IMR-90 (cell line): Measurements from ENCODE around the gene CREB3L1. TPM values are rescaled to one million over a fixed set of nuclear protein-coding genes. Genes with fewer than 3 reads are reported as not detected.
A peak's percentile ranks its signal among the peaks of the same experiment; 100 is the strongest.

Experiments
- ATAC-seq: fragments of 200-7000 bp; cut with Tn5 transposase; 2 replicates; pipeline ENCODE4 v1.9.1; 2020; ENCODE audit warnings: low read depth, mild to moderate bottlenecking, moderate library complexity
- BruUV-seq: library from RNA; stranded (reverse); fragments of 400-500 nt; replicated peaks from 2 replicates; lab custom pipeline; 2021; lab: Mats Ljungman, UMichigan
- CTCF ChIA-PET: fragments of 300-600 bp; formaldehyde crosslinking; extraction: SDS; loops from one replicate; lab custom pipeline; 2021; ENCODE audit warnings: antibody characterized with exemption; lab: Yijun Ruan, JAX
- POLR2A ChIA-PET: fragments of 300-600 bp; sonication (Branson Sonifier 250); formaldehyde crosslinking; loops from one replicate; lab custom pipeline; 2022; ENCODE audit warnings: antibody characterized with exemption; ENCODE audit not compliant: unreplicated experiment; lab: Charles Lee
- DNase-seq: peaks from one replicate; pipeline ENCODE4 v3.0.0; 2013
- H2AFZ ChIP-seq: replicated peaks from 2 replicates; pipeline ENCODE3; 2013; ENCODE audit warnings: low read length, mild to moderate bottlenecking; ENCODE audit not compliant: poor library complexity
- H2AK5ac ChIP-seq: 2 replicates; pipeline ENCODE4 v1.6.1; 2013; ENCODE audit warnings: low read depth, low read length, inconsistent platforms
- H2AK9ac ChIP-seq: replicated peaks from 2 replicates; pipeline ENCODE3; 2013; ENCODE audit warnings: mild to moderate bottlenecking, low read depth, low read length, moderate library complexity; ENCODE audit not compliant: poor library complexity
- H2BK120ac ChIP-seq: 2 replicates; pipeline ENCODE4 v1.6.1; 2013; ENCODE audit warnings: low read depth, low read length, inconsistent platforms
- H2BK15ac ChIP-seq: 3 replicates; pipeline ENCODE4 v1.6.1; 2013; ENCODE audit warnings: low read depth, low read length, inconsistent platforms
- H2BK20ac ChIP-seq: 2 replicates; pipeline ENCODE4 v1.6.1; 2013; ENCODE audit warnings: low read depth, mild to moderate bottlenecking, inconsistent platforms, low read length, moderate library complexity
- H2BK5ac ChIP-seq: 2 replicates; pipeline ENCODE4 v1.6.1; 2013; ENCODE audit warnings: mild to moderate bottlenecking, low read depth, low read length, inconsistent platforms; ENCODE audit not compliant: poor library complexity, severe bottlenecking
- H3K14ac ChIP-seq: replicated peaks from 2 replicates; pipeline ENCODE4 v1.6.1; 2013; ENCODE audit warnings: low read depth, low read length, inconsistent platforms
- H3K18ac ChIP-seq: 2 replicates; pipeline ENCODE4 v1.6.1; 2013; ENCODE audit warnings: low read depth, low read length, control low read depth
- H3K23ac ChIP-seq: 2 replicates; pipeline ENCODE4 v1.6.1; 2013; ENCODE audit warnings: low read depth, low read length, inconsistent platforms
- H3K27ac ChIP-seq: 2 replicates; pipeline ENCODE4 v1.5.1; 2013; ENCODE audit warnings: mild to moderate bottlenecking, control low read depth, low read length; ENCODE audit not compliant: insufficient read depth
- H3K27me3 ChIP-seq: 2 replicates; pipeline ENCODE4 v1.6.1; 2013; ENCODE audit warnings: low read length; ENCODE audit not compliant: control insufficient read depth, insufficient read depth
- H3K36me3 ChIP-seq: 2 replicates; pipeline ENCODE4 v1.6.1; 2013; ENCODE audit warnings: low read length, mixed read lengths; ENCODE audit not compliant: control insufficient read depth, insufficient read depth
- H3K4ac ChIP-seq: 2 replicates; pipeline ENCODE4 v1.6.1; 2013; ENCODE audit warnings: low read depth, low read length, inconsistent platforms
- H3K4me1 ChIP-seq: 2 replicates; pipeline ENCODE4 v1.6.1; 2013; ENCODE audit warnings: low read length, mixed read lengths; ENCODE audit not compliant: control insufficient read depth, insufficient read depth
- H3K4me2 ChIP-seq: 2 replicates; pipeline ENCODE4 v1.6.1; 2013; ENCODE audit warnings: low read depth, mild to moderate bottlenecking, control low read depth, low read length, moderate library complexity
- H3K4me3 ChIP-seq: 2 replicates; pipeline ENCODE4 v1.5.1; 2013; ENCODE audit warnings: low read depth, mild to moderate bottlenecking, control low read depth, low read length, moderate library complexity; ENCODE audit not compliant: insufficient read depth
- H3K56ac ChIP-seq: 2 replicates; pipeline ENCODE4 v1.6.1; 2013; ENCODE audit warnings: low read length, inconsistent platforms; ENCODE audit not compliant: insufficient read depth; ENCODE audit errors: extremely low read depth
- H3K79me1 ChIP-seq, 2 experiments: 2 replicates each; pipeline ENCODE4 v1.6.1; 2013; ENCODE audit warnings: low read length in 2 of 2, inconsistent platforms in 1 of 2, low read depth in 1 of 2
- H3K9ac ChIP-seq: 2 replicates; pipeline ENCODE4 v1.6.1; 2013; ENCODE audit warnings: low read depth, low read length, control low read depth
- H3K9me1 ChIP-seq: 2 replicates; pipeline ENCODE4 v1.6.1; 2013; ENCODE audit warnings: low read length, inconsistent platforms; ENCODE audit not compliant: insufficient read depth
- H3K9me3 ChIP-seq: 2 replicates; pipeline ENCODE4 v1.6.1; 2013; ENCODE audit warnings: low read length; ENCODE audit not compliant: control insufficient read depth, insufficient read depth
- H4K20me1 ChIP-seq: 2 replicates; pipeline ENCODE4 v1.6.1; 2013; ENCODE audit warnings: low read length, inconsistent platforms; ENCODE audit not compliant: insufficient read depth
- H4K5ac ChIP-seq: 2 replicates; pipeline ENCODE4 v1.6.1; 2013; ENCODE audit warnings: mild to moderate bottlenecking, low read depth, low read length, control low read depth
- H4K8ac ChIP-seq, 2 experiments: 2 replicates each; pipeline ENCODE4 v1.6.1; 2013; ENCODE audit warnings: low read depth in 2 of 2, low read length in 2 of 2, control low read depth in 1 of 2, inconsistent platforms in 1 of 2
- H4K91ac ChIP-seq: 2 replicates; pipeline ENCODE4 v1.6.1; 2013; ENCODE audit warnings: low read depth, low read length, inconsistent platforms; ENCODE audit not compliant: insufficient read depth
- BHLHE40 ChIP-seq: fragments of 150-350 bp; IDR thresholded peaks from 2 replicates; pipeline ENCODE4 v1.6.1; 2016; ENCODE audit warnings: mild to moderate bottlenecking, low read depth, low read length
- CEBPB ChIP-seq: IDR thresholded peaks from 2 replicates; pipeline ENCODE4 v1.6.1; 2012; ENCODE audit warnings: low read depth, low read length, improper control_type of control experiment
- CHD1 ChIP-seq: IDR thresholded peaks from 2 replicates; pipeline ENCODE4 v1.6.1; 2012; ENCODE audit warnings: low read depth, low read length, improper control_type of control experiment
- FOS ChIP-seq: fragments of 150-350 bp; IDR thresholded peaks from 2 replicates; pipeline ENCODE4 v1.6.1; 2016; ENCODE audit warnings: low read depth, low read length
- MAFK ChIP-seq: IDR thresholded peaks from 2 replicates; pipeline ENCODE4 v1.6.1; 2012; ENCODE audit warnings: low read depth, low read length, improper control_type of control experiment
- MAZ ChIP-seq: IDR thresholded peaks from 2 replicates; pipeline ENCODE4 v1.6.1; 2012; ENCODE audit warnings: low read depth, mild to moderate bottlenecking, low read length, improper control_type of control experiment, moderate library complexity, borderline replicate concordance
- MXI1 ChIP-seq: IDR thresholded peaks from 2 replicates; pipeline ENCODE4 v1.6.1; 2012; ENCODE audit warnings: low read depth, mild to moderate bottlenecking, low read length, moderate library complexity, borderline replicate concordance
- NFE2L2 ChIP-seq: fragments of 150-350 bp; IDR thresholded peaks from 2 replicates; pipeline ENCODE4 v1.6.1; 2016; ENCODE audit warnings: low read depth, mild to moderate bottlenecking, low read length
- POLR2A ChIP-seq: IDR thresholded peaks from 2 replicates; pipeline ENCODE4 v1.6.1; 2012; ENCODE audit warnings: mild to moderate bottlenecking, low read depth, low read length
- RAD21 ChIP-seq: IDR thresholded peaks from 2 replicates; pipeline ENCODE4 v1.6.1; 2012; ENCODE audit warnings: low read length, improper control_type of control experiment
- RCOR1 ChIP-seq: IDR thresholded peaks from 2 replicates; pipeline ENCODE4 v1.6.1; 2012; ENCODE audit warnings: mild to moderate bottlenecking, low read length, improper control_type of control experiment; ENCODE audit not compliant: insufficient replicate concordance
- RFX5 ChIP-seq: IDR thresholded peaks from 2 replicates; pipeline ENCODE4 v1.8.0; 2012; ENCODE audit warnings: low read depth, mild to moderate bottlenecking, low read length, moderate library complexity
- SMC3 ChIP-seq: fragments of 150-350 bp; IDR thresholded peaks from 2 replicates; pipeline ENCODE4 v1.6.1; 2016; ENCODE audit warnings: low read depth, mild to moderate bottlenecking, antibody characterized with exemption, low read length, moderate library complexity
- WGBS, 2 experiments: methylation state at CpG; one replicate each; pipeline versions ENCODE4 v1.1.5 to v1.1.7; 2013; ENCODE audit warnings: missing lambda C conversion rate in 2 of 2; ENCODE audit not compliant: insufficient read length in 1 of 2; ENCODE audit errors: extremely low coverage in 2 of 2; 5-methylcytosine and 5-hydroxymethylcytosine counted together
- dilution Hi-C: fragments of 300-500 bp; cut with HindIII; formaldehyde crosslinking; loops from one replicate; pipeline ENCODE4 v1.14.3; 2018; ENCODE audit warnings: low sequenced_read_pairs; ENCODE audit not compliant: unreplicated experiment
- in situ Hi-C: fragments of 300-500 bp; cut with MboI; formaldehyde crosslinking; loops from 3 replicates; pipeline ENCODE4 v1.14.3; 2019; ENCODE audit warnings: low sequenced_read_pairs, inconsistent platforms, mixed read lengths
- intact Hi-C: fragments of 100-400 bp; cut with micrococcal nuclease; formaldehyde crosslinking; loops from 2 replicates; pipeline ENCODE4 v1.10.0; 2022
- polyA plus RNA-seq, 3 experiments: library from polyadenylated mRNA; depleted of rRNA; stranded (reverse); fragments of >200 nt; gene quantifications; 2 replicates each; pipeline ENCODE4 v1.2.3, GENCODE V29; 2012; ENCODE audit warnings: low replicate concordance in 1 of 3
- total RNA-seq: library from RNA; depleted of rRNA; stranded (reverse); fragments of >200 nt; gene quantifications from 2 replicates; pipeline ENCODE4 v1.2.3, GENCODE V29; 2012
- TF ChIP-seq, protein P1 (sequence below): fragments of 150-350 bp; IDR thresholded peaks from 2 replicates; pipeline ENCODE4 v1.6.1; 2017; ENCODE audit warnings: mild to moderate bottlenecking, antibody characterized with exemption, low read length, low read depth
- TF ChIP-seq, protein P2 (sequence below): fragments of 150-350 bp; IDR thresholded peaks from 2 replicates; pipeline ENCODE4 v1.6.1; 2016; ENCODE audit warnings: low read depth, mild to moderate bottlenecking, low read length, moderate library complexity, borderline replicate concordance
- TF ChIP-seq, protein P3 (sequence below): conservative IDR thresholded peaks from 2 replicates; pipeline ENCODE4 v1.5.1; 2012; ENCODE audit warnings: mild to moderate bottlenecking, low read depth, low read length, improper control_type of control experiment

The CREB3L1 gene
- total and polyA plus RNA-seq, 2 of the 4 experiments (the other 2 are of a cell fraction), result 8.1 to 82.3 TPM

DNA sequence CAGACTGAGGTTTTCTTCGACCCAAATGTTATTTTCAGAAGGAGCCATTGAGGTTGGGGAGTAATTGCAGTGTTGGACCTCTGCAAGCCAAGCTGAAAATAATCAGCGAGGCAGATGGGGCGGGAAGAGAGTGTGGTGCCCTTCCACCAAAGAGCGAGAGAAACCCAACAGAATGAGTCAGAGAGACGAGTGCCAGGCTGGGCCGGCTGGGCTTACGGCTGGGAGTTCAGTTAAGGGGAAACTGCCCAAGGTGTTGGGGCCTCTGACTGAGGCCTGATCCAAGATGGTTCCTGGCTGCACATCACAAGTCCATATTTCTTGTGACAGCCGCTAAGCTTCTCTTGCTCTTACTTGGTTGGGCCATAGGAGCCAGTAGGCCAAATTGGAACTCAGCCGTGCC lies 30.4 kb upstream of the CREB3L1 start:
- Histone ChIP-seq H3K36me3 (no peaks in the 10 kb centered on the region), H3K27me3 (no peaks in the 10 kb centered on the region), H2BK120ac (peak overlapping the region; percentile 100), H4K20me1 (no peaks in the 10 kb centered on the region), H4K5ac (no peak overlapping the region), H3K14ac (no peak overlapping the region; the same call in 1 of the 2 replicates), H2AFZ (peak overlapping the region; percentile 18), H3K4me3 (no peak overlapping the region), H2BK20ac (peak overlapping the region; percentile 96), H3K9me3 (no peaks in the 10 kb centered on the region), H3K56ac (no peak overlapping the region), H2BK15ac (peak overlapping the region; percentile 99; the same call in 2 of the 3 replicates), H2AK5ac (peak overlapping the region; percentile 80), H2AK9ac (no peak overlapping the region), H3K4me1 (peaks cover 26% of the 10 kb centered on the region), H4K91ac (peak overlapping the region; percentile 100), H3K4me2 (no peak overlapping the region), H3K27ac (no peak overlapping the region), H2BK5ac (no peak overlapping the region), H3K9me1 (peaks cover 28% of the 10 kb centered on the region), H4K8ac (peak overlapping the region in 1 of 2 experiments; percentile 23; a peak in 1 of 4 replicates), H3K79me1 (peaks cover 8 to 51% of the 10 kb centered on the region in 2 experiments; a peak in 2 of 4 replicates), H3K23ac (no peak overlapping the region), H3K9ac (no peak overlapping the region), H3K4ac (peak overlapping the region; percentile 100), H3K18ac (no peak overlapping the region)
- dilution Hi-C loops (no loop called here), intact Hi-C loops (no loop called here), in situ Hi-C loops (no loop called here)
- ChIA-PET CTCF (interaction anchor here (0.7 kb wide), 1 partner anchor 136 kb away, joined by 3 read pairs; no protein-coding TSS in a partner anchor), POLR2A (no interaction called here)
- 90% methylated on average over 2 of the region's 9 CpGs; no CpG with 5 or more reads in 1 of the 2 experiments for WGBS, 2 experiments
- no peak for ATAC-seq
- no TSS peak for BruUV-seq
- no peak for TF ChIP-seq CEBPB
- no peak for TF ChIP-seq FOS
- no peak for TF ChIP-seq CHD1
- no peak for TF ChIP-seq POLR2A
- no peak for TF ChIP-seq NFE2L2
- TF ChIP-seq, protein P1, sequence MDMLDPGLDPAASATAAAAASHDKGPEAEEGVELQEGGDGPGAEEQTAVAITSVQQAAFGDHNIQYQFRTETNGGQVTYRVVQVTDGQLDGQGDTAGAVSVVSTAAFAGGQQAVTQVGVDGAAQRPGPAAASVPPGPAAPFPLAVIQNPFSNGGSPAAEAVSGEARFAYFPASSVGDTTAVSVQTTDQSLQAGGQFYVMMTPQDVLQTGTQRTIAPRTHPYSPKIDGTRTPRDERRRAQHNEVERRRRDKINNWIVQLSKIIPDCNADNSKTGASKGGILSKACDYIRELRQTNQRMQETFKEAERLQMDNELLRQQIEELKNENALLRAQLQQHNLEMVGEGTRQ, result no peak
- no peak for TF ChIP-seq MAFK
- no peak for TF ChIP-seq SMC3
- no peak for TF ChIP-seq MAZ
- TF ChIP-seq RCOR1, result no peak
- TF ChIP-seq RAD21, result no peak
- no peak for TF ChIP-seq RFX5
- TF ChIP-seq BHLHE40, result no peak
- TF ChIP-seq MXI1, result no peak
- TF ChIP-seq, protein P2, sequence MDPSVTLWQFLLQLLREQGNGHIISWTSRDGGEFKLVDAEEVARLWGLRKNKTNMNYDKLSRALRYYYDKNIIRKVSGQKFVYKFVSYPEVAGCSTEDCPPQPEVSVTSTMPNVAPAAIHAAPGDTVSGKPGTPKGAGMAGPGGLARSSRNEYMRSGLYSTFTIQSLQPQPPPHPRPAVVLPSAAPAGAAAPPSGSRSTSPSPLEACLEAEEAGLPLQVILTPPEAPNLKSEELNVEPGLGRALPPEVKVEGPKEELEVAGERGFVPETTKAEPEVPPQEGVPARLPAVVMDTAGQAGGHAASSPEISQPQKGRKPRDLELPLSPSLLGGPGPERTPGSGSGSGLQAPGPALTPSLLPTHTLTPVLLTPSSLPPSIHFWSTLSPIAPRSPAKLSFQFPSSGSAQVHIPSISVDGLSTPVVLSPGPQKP, result no peak
- TF ChIP-seq, protein P3, sequence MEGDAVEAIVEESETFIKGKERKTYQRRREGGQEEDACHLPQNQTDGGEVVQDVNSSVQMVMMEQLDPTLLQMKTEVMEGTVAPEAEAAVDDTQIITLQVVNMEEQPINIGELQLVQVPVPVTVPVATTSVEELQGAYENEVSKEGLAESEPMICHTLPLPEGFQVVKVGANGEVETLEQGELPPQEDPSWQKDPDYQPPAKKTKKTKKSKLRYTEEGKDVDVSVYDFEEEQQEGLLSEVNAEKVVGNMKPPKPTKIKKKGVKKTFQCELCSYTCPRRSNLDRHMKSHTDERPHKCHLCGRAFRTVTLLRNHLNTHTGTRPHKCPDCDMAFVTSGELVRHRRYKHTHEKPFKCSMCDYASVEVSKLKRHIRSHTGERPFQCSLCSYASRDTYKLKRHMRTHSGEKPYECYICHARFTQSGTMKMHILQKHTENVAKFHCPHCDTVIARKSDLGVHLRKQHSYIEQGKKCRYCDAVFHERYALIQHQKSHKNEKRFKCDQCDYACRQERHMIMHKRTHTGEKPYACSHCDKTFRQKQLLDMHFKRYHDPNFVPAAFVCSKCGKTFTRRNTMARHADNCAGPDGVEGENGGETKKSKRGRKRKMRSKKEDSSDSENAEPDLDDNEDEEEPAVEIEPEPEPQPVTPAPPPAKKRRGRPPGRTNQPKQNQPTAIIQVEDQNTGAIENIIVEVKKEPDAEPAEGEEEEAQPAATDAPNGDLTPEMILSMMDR, result no peak
- DNase-seq, result no peak
